ENCODE data around the gene ADARB1.

ADARB1 gene

GRCh38 chr21:45076245-45076711 lies 1.9 kb downstream of the ADARB1 start:
- peak; percentile 46 for DNase-seq

- no peak for DNase-seq
These were observed 4.0 kb downstream of the ADARB1 start for GRCh38 chr21:45078371-45078770.

DNA sequence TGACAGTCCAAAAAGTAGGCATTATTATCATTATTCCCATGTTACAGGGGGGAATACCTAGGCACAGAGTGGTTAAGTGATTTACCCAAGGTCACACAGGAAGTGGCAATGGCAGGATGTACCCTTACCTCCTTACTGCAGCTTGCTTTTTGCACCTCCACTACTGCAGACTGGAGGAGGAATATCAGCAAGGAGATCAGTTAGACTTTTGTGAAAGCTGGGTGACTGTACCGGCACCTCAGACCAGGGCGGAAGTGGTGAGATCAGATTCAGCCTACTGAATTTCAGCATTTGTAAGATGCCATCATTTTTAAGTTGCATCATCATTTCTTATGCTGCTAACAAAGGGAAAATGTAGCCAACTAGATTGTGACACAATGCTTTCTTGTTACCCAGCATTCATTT lies 4.5 kb downstream of the ADARB1 start:
- peak; percentile 93 for DNase-seq

- DNase-seq = no peak
These were observed 5.0 kb downstream of the ADARB1 start for GRCh38 chr21:45079351-45079750.

DNA sequence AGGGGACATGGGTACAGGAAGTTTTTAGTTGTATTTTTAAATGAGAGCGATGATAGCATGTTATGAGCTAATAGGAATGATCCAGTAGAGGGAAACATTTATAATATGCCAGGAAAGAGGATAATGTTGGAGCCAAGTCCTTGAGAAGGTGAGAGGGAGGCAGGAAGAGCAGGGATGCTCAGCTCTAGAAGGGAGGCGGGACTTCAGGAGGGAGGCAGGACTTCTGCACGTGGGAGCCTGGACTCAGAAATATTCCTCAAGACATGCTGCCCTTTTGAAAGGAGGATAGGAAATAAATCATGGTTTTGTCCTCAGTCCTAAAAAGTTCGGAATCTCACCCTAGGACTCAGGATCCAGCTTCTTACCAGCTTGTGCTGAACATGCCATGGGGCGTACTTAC lies 5.9 kb downstream of the ADARB1 start:
- no peak for DNase-seq

GRCh38 chr21:45080639-45081414 lies 6.4 kb downstream of the ADARB1 start:
- peak; percentile 65 for DNase-seq

DNA sequence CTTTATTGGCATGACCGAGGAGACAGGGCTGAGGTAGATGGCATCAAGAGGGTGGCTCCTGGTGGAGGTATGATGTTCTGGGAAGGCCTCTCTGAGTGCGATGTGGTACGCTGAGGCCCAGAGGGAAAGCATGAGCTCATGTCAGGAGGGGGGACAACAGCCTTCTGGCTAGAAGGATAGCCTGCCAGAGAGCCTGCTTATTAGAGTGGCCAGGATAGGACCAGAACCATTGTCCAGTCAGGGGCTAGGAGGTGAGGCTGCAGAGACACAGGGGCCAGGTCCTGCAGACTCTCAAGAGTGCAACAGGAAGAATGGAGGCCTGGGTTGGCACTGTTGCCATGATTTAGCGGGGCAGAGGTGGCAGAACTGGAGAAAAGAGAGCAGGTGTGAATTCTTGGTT lies 7.3 kb downstream of the ADARB1 start:
- DNase-seq = no peak

DNA sequence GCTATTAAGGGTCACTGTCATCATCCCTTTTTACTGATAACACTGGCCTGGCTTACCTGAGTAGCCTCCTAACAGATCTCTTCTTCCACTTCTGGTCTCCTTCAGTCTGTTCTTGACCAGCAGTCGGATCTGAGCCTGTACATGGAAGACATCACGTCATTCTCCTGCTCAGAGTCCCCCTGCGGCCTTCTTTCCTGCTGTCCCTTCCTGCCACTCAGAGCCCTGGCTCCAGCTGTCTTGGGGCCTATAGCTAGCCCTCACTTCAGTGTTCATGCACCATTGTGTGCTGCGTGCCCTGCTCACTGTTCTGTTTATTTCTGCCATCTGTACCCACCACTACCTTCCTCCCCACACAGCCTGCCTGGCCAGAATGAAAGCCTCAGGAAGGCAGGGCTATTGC lies 8.4 kb downstream of the ADARB1 start:
- no peak for DNase-seq

- no peak for DNase-seq
These were observed 9.7 kb downstream of the ADARB1 start for GRCh38 chr21:45084121-45084520.

DNA sequence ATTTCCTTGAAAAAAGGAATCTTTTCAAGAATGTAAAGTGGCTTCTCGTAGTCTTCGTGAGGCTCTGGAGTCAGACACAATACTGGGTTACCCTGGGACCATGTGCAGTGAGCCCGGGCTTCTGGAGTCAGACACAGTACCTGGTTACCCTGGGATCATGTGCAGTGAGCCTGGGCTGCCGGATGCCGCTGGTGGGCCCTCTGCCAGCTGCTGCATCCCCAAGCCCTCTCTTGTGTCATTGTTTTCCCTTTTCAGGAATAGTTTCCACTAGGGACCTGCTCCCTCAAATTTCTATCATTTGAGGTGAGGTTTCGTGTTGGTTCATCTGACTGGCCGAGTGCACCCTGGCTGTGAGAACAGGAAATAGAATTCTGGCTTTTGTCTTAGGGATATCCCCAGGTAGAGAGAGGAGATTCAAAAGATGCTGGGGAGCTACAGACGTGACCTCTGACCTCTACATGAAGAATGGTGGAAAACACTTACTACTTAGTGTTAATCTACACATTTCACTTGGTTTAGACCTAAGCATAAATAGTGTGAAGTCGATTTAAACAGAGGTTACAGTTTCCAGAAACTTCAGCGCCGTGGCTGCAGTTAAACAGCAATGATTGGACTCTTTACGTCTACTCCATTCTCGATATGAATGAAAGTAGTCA lies 10.6 kb downstream of the ADARB1 start:
- DNase-seq = no peak

- DNase-seq = no peak
These were observed 11.3 kb downstream of the ADARB1 start for GRCh38 chr21:45085700-45086099.

- DNase-seq = no peak
These were observed 12.1 kb downstream of the ADARB1 start for GRCh38 chr21:45086337-45086958.

DNA sequence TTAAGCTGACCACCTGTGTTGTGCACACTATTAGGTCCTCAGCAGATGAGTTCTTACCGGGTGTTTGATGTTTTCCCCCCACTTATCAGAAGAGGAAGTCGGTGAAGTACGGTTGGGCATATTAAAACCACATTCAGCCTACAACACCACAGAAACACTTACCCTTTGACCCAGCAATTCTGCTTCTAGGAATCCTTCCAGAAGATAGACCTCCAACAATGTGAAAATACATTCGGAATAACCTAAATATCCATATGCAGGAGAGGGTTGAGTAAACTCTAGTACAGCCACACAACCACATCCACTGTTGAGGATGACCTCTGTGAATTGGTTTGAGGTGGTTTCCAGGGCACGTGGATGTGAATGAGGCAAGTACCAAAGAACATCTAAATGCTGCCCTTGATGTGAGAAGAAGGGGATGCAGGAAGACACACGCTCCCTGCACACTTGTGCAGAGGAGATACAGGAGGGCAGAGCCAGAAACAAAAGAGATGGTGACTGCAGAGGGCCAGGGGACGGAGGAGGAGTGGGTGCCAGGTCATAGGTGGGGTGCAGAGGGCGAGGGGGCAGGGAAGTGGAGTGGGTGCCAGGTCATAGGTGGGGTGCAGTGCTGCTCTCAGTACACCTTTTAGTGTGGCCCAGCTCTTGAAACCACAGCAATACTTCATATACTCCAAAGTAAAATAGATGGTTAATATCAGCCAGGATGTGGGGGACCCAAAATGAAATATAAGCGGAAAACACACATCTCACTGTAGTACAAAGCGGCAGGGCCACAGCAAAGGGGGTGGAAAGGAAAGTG lies 12.8 kb downstream of the ADARB1 start:
- peak; percentile 63 for DNase-seq

DNA sequence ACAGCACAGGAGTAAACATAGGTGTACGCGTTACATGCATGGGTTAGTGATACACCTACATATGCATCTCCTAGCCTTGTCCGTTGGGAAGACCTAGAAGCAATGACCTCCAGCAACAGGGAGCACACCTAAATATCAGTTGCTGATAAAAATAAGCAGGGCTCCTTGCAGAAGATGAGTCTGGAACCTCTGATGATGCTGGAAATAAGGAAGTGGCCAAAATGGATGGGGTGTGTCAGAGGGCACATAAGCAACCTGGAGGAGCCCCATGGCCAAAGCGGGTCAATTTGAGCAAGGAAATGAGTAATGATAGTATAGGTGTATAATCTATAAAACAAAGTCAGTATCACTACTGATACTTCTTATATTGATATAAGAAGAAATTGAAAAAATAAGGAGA lies 13.7 kb downstream of the ADARB1 start:
- DNase-seq = no peak

DNA sequence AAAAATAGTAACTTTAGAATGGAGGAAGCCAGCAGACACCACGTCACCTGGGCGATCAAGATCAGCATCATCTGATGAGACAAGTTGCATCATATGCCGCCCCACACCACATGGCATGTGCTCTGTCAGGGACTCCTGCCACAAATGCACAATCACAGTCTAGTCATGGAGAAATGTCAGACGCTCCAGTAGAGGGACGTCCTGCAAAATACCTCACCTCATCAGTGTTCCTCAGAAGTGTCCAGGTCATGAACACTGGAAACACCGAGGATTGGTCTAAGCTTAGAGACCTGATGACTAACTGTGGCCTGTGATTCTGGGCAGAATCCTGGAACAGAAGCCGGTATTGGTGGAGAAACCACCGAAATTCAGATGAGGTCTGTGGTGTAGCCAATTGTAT lies 14.3 kb downstream of the ADARB1 start:
- no peak for DNase-seq

GRCh38 chr21:45089964-45090363 lies 15.6 kb downstream of the ADARB1 start:
- DNase-seq = no peak

GRCh38 chr21:45090966-45091365 lies 16.6 kb downstream of the ADARB1 start:
- no peak for DNase-seq

DNA sequence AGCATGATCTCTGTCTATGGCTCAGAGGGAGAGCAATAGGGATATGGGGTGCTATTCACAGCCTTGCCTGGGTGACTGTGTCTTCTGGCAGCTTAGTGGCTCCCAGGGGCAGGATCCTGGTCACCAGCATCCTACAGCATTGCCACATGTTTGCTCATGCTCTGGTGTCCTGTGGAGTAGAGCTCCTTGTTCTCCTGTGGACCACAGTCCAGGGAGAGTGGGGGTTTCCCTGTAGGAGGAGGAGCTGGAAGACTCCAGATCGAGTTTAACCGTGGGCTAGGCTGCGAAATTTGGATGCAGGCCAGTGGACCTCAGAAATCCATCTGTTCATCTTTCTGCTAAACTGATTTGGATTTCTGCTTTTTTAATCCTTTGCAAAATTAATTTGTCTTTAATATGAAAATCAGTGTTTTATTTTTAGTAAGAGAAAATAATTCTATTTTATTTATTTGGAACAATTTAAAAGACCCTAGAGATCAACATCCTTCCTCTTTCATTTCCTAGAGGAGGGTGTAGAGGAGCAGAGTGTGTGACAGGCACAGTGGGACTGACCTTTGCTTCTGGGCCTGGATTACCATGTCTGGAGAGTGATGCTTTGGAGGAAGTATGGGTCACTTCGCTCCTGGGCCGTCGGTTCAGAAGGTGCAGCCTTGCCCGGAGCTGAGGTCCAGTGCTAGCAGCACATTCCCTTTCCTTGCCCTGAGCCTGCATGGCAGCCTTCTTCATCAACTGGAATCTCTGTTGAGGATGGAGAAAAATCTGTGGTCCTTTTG lies 17.4 kb downstream of the ADARB1 start:
- DNase-seq = no peak

- no peak for DNase-seq
These were observed 18.7 kb downstream of the ADARB1 start for GRCh38 chr21:45093035-45093532.

GRCh38 chr21:45094412-45094811 lies 20.0 kb downstream of the ADARB1 start:
- no peak for DNase-seq

GRCh38 chr21:45095505-45095904 lies 21.1 kb downstream of the ADARB1 start:
- no peak for DNase-seq

DNA sequence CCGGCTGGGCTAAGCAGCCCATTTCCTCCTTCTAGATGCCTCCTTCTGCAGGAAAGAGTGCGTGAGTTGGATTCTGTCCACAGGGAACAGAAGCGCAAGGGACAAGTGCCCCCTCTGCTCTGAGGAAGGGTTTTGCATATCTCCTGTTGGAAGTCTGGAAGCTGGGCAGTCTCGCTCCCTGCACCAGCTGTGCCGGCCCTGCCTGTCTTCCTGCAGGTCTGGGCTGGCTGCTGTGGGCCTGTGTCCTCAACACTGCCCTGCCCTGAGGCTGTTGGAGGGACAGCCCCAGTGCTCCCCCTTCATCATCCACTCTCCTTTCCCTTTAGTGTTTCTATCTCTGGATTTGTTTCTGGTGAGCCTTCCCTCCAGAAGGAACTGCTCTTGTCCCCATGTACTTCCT lies 21.8 kb downstream of the ADARB1 start:
- no peak for DNase-seq
